Stomach (tissue), 4 donors: ENCODE data around the gene GAGE12E.
"Not testable (repeated sequence)": the region's sequence is repeated elsewhere in the genome, so short reads cannot be mapped to it uniquely, and the experiment has no call there.

Experiments used
- CTCF ChIP-seq, 7 experiments: fragments of 450-650 bp in 4 of 7; fragments of 200-600 bp in 3 of 7; sonication (generic) in 3 of 7; IDR thresholded peaks; one replicate each; pipeline ENCODE4 v1.5.1; 2016 to 2019; ENCODE audit warnings: antibody characterized with exemption in 7 of 7, control low read depth in 2 of 7, mild to moderate bottlenecking in 1 of 7
- EP300 ChIP-seq: sonication (generic); formaldehyde crosslinking; IDR thresholded peaks from one replicate; pipeline ENCODE4 v1.6.1; 2017; ENCODE audit warnings: antibody characterized with exemption
- POLR2A ChIP-seq, 4 donors: fragments of 450-650 bp; IDR thresholded peaks; one replicate each; pipeline ENCODE4 v1.6.1; 2016; ENCODE audit warnings: antibody characterized with exemption in 4 of 4, control low read depth in 2 of 4, mild to moderate bottlenecking in 1 of 4, moderate library complexity in 1 of 4
- POLR2AphosphoS5 ChIP-seq, 3 donors: sonication (generic); formaldehyde crosslinking; IDR thresholded peaks; one replicate each; pipeline ENCODE4 v1.6.1; 2016; ENCODE audit warnings: antibody characterized with exemption in 3 of 3

- TF ChIP-seq POLR2AphosphoS5 (IDR thresholded peaks at IDR 0.05); CTCF (IDR thresholded peaks at IDR 0.05); POLR2A (IDR thresholded peaks at IDR 0.05); EP300: not testable (repeated sequence)
These were observed 28.6 kb downstream of the GAGE12E start, which contains the start of gene GAGE12H for GRCh38 chrX:49579649-49580048.
